CD4-positive, alpha-beta T cell treated with Interleukin-4 for 4 hours (primary cell): ENCODE data around the gene SMARCD3.

Source experiments
- DNase-seq: peaks from one replicate; pipeline ENCODE4 v3.0.0-alpha.2; 2020

The SMARCD3 gene

DNA sequence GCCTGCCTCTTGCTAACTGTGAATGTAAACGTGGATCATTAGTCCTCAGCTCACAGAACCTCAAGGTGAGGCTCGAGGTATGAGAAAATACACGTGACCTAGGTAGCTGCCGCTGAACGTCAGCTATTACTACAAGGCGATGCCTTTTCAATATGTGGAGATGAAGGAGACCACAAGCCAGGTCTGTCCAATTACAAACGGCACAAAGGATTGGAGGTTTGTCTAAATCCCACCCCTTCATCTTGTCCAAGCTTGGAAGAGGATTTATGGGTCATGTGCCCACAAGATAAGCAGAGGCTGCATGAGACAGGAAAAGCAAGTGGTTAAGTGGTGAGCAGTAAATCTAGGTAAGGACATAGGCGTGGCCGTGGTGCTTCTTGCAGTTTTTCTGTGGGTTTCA, 41.6 kb downstream of the SMARCD3 start:
- peak; percentile 45 for DNase-seq

DNA sequence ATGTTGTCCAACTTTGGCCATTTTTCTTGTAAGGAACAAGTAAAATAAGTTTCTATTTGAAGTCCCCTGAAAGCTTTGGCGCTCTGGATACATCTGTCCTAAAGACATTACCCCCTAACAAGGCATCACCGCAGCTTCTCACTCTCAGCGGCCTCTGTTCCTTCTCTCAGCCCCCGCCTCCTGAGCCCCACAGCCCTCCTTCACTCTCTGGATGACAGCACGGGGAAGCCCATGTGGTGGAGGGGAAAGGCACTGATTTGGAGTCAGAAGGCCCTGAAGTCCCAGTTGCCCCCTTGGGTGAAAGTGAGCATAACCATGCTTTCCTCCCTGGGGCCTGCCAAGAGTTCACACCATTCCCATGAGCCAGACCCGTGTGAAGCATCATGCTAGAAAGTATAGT, 42.8 kb downstream of the SMARCD3 start:
- no peak for DNase-seq

DNA sequence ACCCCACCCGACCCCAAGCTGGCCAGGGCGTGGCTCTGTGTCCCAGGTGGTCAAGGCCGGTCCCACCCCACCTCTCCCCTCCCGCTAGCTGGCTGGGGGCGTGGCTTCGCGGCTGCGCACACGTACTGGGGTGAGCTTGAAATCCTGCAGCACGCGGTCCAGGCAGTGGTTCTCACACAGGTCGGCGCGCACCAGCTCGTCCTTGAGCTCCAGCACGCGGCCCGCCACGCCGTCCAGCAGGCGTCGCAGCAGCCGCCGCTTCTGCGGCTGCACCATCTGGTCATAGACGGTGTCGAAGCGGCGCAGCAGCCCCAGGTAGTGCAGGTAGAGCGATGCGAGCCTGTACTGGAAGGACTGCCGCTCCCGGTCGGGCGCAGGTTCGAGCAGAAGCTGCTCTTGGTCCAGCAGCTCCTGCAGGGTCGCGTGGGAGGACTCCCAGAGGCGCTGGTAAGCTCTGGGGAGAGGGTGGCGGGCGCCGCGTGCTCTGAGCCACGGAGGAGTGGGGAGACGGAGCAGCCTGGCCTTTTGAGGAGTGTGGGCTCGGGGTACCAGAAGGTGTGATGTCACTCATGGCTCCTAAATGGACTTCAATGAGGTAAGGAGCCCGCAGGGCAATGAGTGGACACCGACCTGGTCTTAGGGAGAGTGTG, 44.0 kb downstream of the SMARCD3 start:
- no peak for DNase-seq

DNA sequence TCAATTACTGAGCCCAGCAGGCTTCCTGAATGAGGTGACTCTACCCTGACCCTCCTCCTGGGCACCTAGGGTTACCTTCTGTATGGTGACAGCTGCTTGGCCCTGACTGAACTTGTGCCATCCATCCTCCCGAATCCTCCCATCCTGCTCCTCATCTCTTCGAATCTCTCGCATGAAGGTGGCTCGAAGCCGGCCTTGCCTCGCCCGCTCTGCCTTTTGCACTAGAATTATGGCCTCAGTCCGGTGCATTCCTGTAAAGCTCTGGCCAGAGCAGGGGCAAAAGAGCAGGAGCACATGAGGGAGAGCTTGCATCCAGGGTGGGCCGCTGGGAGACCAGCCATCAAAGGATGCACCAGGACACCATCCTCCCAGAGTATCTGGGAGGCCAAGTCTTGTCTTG, 45.7 kb downstream of the SMARCD3 start:
- no peak for DNase-seq

DNA sequence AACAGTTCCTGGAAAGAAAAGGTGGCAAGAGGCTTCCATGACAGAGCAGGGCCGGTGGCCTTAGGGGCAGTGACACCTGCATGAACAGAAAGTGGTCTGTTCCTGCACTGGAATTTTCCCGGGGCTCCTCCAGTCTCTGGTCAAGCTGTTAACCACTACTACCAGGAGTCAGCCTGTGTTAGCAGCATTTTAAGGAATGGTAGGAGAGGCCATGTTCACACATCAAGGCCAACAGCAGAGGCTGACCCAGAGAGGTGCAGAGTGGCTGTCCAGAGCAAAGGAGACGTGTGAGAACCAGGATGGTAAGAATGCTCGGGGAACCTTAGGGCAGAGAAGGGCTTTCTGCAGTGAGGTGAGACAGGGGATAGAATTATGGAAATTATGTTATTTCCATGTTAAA, 46.7 kb downstream of the SMARCD3 start:
- no peak for DNase-seq

DNA sequence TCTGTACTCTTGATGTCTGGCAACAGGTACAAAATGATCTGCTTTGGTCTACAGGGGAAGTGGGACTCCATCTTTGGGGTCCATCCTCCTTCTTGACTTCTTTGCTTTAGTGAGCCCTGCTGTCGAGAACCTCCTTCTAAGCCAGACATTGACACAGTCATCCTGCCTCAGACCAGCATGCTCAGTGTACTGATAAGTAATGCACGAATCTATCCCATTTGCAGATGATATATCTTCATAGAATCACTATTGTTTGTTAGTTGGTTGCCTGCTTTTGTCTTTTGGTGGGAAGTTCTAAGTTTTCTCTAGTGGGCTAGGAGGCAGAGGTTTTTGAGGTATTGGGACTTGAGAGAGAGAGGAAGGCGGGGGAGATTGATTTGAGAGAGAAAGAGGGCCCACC, 47.1 kb downstream of the SMARCD3 start:
- DNase-seq: no peak

DNA sequence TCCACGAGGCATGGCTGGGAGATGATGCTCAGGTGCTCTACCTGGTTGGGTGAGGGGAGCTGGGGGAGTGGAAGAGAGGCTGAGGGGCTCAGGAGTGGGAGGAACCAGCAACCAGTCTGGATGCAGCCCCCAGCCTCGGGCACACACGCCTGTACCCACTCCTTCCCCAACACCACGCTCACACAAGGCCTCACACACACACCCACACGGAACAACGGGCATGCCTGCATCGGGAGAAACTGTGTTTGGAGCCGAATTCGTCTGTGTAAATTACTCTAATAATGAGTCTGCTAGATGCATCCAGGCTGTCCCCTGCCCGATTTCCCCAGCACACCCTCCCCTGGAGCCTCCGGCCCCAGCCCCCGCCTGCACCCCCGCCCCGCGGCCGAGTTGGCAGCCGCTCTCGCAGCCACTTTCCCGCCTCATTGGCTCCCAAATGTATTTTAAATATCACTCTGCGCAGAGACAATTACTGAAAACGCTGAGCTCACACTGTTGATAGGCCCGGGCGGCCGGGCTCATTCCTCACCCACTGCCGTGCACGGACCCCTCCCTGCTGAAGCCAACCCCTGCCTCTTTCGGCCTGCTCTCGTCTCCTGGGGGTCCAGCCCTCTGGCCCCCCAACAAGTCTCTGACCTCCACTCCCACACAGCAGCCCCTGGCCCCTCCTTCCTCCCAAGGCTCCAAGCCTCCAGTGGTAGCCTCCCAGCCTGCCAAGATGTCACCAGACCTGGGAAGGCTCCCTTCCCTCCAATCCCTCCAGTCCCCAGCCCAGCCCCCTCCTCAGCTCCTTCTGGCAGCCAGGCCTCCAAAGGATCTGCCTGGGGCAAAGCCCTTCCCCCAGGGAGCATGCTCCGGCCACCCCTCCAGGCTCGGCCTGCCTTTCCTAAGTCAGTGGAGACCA, 49.3 kb downstream of the SMARCD3 start:
- no peak for DNase-seq

DNA sequence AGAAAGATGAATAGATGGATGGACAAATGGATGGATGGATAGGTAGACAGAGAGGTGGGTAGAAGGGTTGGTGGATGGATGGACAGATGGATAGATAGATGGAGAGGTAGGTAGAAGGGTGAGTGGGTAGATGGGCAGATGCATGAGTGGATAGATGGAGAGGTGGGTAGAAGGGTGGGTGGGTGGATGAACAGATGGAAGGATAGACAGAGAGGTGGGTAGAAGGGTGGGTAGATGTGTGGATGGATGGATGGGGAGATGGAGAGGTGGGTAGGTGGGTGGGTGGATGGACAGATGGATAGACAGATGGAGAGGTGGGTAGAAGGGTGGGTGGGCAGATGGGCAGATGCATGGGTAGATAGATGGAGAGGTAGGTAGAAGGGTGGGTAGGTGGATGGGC, 50.6 kb downstream of the SMARCD3 start:
- DNase-seq: no peak

DNA sequence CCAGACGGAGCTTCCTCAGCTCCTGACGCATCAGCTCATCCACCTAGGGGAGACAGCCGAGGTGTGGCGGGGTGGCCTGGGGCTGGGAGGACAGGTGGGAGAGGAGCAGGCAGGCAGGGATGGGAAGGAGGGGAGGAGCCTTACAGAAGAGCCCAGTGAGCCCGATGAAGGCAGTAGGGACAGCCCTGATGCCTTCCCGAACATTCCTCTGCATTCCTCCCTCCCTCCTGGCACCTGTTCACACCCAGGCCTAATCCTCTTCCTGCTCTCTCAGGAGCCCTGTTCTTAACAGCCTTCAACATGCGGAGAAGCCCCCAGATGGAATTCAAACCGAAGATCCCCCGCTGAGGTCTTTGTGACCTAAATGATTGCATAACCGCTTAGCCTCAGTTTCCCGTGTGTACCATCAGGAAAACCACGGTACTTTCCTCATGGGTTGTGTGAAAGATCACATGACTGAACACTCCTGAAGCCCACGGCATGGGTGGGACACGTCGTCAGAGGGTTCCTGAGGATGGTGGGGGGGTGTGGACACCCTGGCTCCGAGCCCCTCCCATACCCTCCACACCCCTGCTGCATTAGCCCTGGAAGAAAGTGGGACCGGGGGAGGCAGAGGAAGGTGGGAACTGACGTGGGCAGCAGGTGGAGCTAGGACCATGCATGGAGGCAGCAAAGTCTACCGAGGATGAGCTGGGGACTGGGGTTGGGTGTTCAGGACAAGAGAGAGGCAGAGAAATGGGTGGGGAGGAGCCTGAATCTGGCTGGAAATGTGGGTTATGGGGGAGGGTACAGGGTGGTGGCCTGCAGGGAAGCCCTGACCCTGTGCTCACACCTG, 52.7 kb downstream of the SMARCD3 start:
- DNase-seq: no peak

DNA sequence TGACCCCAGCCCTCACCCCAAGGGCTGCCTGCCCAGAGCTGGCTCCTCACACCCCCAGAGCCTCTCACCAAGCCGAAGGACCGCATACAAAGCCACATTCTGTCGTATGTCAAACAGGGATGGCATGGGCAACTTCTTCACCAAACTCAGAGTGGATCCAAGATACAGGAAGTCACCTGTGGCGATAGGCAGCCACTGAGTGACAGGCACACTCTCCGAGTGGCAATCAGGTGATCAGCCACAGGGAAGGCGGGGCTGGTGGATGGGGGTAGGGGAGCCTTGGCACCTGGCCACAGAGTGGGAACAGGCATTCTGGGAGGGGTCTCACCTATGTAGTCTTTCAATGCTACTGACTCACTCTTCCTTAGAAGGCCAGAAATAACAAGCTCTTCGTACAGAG, 54.3 kb downstream of the SMARCD3 start:
- no peak for DNase-seq

DNA sequence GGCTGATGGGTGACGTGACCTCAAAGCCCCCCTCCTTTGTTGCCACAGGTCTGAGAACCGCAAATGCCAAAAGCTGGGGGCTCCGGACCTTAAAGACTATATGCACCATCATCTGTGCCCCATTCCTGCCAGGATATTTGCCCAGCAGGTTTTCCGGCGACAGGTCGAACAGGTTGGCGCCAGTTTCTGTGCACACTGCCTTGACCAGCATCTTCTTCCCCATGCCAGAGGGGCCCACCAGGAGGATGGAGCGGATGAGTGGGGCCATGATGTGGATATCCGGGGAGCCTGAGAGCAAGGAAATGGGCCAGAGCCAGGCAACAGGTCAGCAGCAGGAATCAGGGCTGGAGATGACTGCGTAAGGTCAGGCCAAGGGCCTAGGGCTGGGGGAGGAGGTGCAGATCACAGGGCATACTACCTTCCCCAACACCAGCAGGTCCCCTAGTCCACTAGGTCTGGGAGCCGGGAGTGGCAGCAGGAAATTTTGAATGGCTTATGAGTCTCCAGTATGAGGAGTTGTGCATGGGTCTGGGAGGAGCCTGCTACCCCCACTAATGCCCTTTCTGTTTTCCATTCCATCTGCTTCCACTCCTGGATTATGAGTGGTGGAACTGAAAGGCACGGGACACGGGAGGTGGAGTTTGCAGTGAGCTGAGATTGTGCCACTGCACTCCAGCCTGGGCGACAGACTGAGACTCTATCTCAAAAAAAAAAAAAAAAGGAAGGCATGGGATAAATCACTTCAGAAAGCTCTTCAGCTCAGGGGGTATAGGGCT, 55.1 kb downstream of the SMARCD3 start:
- no peak for DNase-seq

DNA sequence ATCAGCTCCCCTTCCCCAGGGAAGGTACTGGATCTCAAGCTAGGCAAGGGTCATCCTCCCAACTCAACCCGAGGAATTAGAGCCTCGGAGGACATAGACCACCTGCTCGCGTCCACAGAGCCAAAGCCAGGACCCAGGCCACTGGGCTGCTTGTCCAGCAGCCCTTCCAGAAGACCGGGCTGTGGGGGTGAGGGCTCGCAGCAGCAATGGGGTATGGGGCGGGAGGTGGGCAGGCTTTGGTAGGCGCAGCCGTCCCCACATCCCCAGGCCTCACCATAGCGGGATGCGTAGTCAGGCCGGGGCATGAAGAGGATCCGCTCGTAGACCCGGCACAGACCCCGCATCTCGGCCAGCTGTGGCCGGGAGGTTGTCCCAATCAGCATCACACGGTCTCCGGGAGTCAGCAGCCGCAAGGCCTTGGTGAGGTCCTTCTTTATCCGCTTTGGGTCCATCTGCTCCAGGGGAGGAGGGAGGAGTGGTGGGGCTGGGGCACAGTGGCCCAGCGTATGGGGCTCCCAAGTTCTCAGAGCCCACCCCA, 56.4 kb downstream of the SMARCD3 start:
- no peak for DNase-seq

DNA sequence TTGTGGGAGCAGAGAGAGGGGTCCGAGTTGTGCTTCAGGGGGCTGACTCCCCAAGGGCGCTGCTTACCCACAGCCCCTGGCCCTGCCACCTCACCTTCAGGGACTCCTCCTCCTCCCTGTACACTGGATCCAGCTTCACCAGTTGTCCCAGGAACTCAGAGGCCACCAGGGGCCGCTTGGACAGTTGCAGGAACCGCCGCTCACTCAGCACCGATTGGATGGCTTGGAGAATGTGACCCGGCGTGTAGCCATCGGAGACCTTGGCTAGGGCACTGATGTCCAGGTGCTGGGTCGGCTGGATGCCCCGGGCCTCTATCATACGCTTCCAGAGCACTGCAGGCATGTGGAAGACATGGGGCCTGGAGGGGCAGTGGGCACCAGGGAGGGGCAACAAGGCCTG, 57.0 kb downstream of the SMARCD3 start:
- DNase-seq: no peak

DNA sequence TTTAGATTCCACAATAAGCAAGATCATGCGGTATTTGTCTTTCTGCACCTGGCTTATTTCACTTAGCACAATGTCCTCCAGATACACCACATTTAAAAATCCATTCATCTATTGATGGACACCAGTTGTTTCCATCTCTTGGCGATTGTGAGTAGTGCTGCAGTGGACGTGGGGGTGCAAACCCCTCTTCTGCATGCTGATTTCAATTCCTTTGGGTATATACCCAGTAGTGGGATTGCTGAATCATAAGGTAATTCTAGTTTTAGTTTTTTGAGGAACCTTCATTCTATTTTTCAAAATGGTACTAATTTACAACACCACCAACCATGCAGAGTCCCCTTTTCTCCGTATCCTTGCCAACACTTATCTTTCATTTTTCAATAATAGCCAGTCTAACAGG, 59.5 kb downstream of the SMARCD3 start:
- no peak for DNase-seq
